Neural crest cell (in vitro differentiated cells): ENCODE measurements around the gene AKR1D1. TPM values are rescaled to one million over a fixed set of nuclear protein-coding genes. Genes with fewer than 3 reads are reported as not detected.

Experiments used
- DNase-seq: peaks from one replicate; pipeline ENCODE4 v3.0.0; 2021; ENCODE audit warnings: low read depth, mixed read lengths, low spot score
- H3K27ac Mint-ChIP-seq: one replicate; pipeline ENCODE4 v1.8.0; 2021; ENCODE audit warnings: mild to moderate bottlenecking, mixed read lengths; ENCODE audit not compliant: unreplicated experiment
- H3K27me3 Mint-ChIP-seq: 2 replicates; pipeline ENCODE4 v1.8.0; 2021; ENCODE audit warnings: low read depth, mild to moderate bottlenecking, mixed read lengths
- H3K36me3 Mint-ChIP-seq: 2 replicates; pipeline ENCODE4 v1.8.0; 2021; ENCODE audit warnings: low read depth, mild to moderate bottlenecking, mixed read lengths
- H3K4me1 Mint-ChIP-seq: 2 replicates; pipeline ENCODE4 v1.8.0; 2021; ENCODE audit warnings: mixed read lengths
- H3K4me3 Mint-ChIP-seq: one replicate; pipeline ENCODE4 v1.8.0; 2021; ENCODE audit warnings: mild to moderate bottlenecking, mixed read lengths
- H3K9me3 Mint-ChIP-seq: 2 replicates; pipeline ENCODE4 v1.8.0; 2021; ENCODE audit warnings: mixed read lengths
- CTCF ChIP-seq: fragments of 200-600 bp; sonication (generic); conservative IDR thresholded peaks from 2 replicates; pipeline ENCODE4 v1.5.0; 2021; ENCODE audit warnings: antibody characterized with exemption, mild to moderate bottlenecking
- total RNA-seq: library from RNA; stranded (reverse); gene quantifications from 2 replicates; pipeline ENCODE4 v1.2.1, GENCODE V29; 2021

Gene AKR1D1
- total RNA-seq, 1 donor from 2014 or later: not detected

GRCh38 chr7:138166681-138167080 is 90.4 kb downstream of the AKR1D1 start:
- H3K27ac Mint-ChIP-seq: peak overlapping the region; percentile 76

GRCh38 chr7:138167222-138167621 is 91.0 kb downstream of the AKR1D1 start:
- no peak for DNase-seq
- no peak for TF ChIP-seq CTCF
- peaks cover 22% of the 10 kb centered on the region for H3K36me3 Mint-ChIP-seq
- H3K27ac Mint-ChIP-seq: peak overlapping the region; percentile 76
- H3K4me1 Mint-ChIP-seq: peaks cover 62% of the 10 kb centered on the region
- H3K4me3 Mint-ChIP-seq: no peak overlapping the region
- no peaks in the 10 kb centered on the region for H3K27me3 Mint-ChIP-seq
- H3K9me3 Mint-ChIP-seq: peaks cover 12% of the 10 kb centered on the region

More at GRCh38 chr7:138166681-138167080, 90.4 kb downstream of the AKR1D1 start:
- no peak for TF ChIP-seq CTCF
- no peak overlapping the region for H3K4me3 Mint-ChIP-seq
- H3K9me3 Mint-ChIP-seq: peaks cover 12% of the 10 kb centered on the region
- DNase-seq: no peak
- peaks cover 62% of the 10 kb centered on the region for H3K4me1 Mint-ChIP-seq
- peaks cover 22% of the 10 kb centered on the region for H3K36me3 Mint-ChIP-seq
- H3K27me3 Mint-ChIP-seq: no peaks in the 10 kb centered on the region

GRCh38 chr7:138167869-138168296 is 91.6 kb downstream of the AKR1D1 start:
- Mint-ChIP-seq H3K27ac (peak overlapping the region; percentile 79), H3K27me3 (no peaks in the 10 kb centered on the region), H3K4me1 (peaks cover 65% of the 10 kb centered on the region), H3K36me3 (peaks cover 22% of the 10 kb centered on the region), H3K9me3 (peaks cover 12% of the 10 kb centered on the region), H3K4me3 (peak overlapping the region; percentile 27)
- DNase-seq: no peak
- TF ChIP-seq CTCF: no peak

Other genes with a start within 250 kb of the AKR1D1 start
- 2.2 and 3.3 TPM in 2 replicates for gene DGKI, start 229.5 kb upstream of the AKR1D1 start, total RNA-seq
- 51.1 and 51.9 TPM in 2 replicates for gene CREB3L2, start 74.4 kb upstream of the AKR1D1 start, total RNA-seq